HG03432 (cell line): ENCODE results near the gene BRINP3.

Source experiments
- ATAC-seq: cut with Tn5 transposase; IDR thresholded peaks from one replicate; pipeline ENCODE4 v1.9.1; 2021; ENCODE audit warnings: mild to moderate bottlenecking, moderate library complexity; ENCODE audit not compliant: unreplicated experiment

BRINP3 gene

DNA sequence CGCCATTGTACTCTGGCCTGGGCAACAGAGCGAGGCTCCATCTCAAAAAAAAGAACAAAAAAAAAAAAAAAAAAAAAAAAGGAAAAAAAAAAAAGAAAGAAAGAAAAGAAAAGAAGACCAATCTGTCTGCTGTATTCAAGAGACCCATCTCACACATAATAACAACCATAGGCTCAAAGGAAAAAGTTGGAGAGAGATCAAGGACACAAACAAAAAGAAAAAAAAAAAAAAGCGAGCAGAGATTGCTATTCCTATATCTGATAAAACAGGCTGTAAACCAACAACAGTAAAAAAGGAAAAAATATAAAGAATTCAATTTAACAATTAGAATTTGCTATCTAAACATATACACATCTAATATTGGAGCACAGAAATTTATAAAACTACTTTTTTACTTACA lies 150.4 kb downstream of the BRINP3 start:
- no peak for ATAC-seq

- no peak for ATAC-seq
These were observed 154.1 kb downstream of the BRINP3 start for GRCh38 chr1:190323530-190323929.

DNA sequence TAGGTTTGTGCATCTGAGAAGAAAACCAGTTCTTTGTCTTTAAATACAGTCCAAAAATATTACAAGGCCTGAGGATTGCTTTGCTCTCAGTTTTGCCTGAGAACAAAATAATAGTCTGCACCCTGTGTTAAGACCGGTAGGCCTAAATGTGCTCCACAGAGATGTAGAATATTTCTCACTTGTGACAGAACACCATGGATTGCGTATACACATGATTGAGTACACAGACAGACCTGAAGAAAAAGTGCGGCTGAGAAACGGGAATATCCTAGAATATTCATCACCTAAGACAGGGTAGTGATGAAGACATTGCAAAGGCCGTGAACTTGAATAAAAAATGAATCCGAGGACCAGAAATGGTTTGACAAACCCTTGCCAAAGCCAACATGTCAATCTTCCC lies 155.4 kb downstream of the BRINP3 start:
- no peak for ATAC-seq

DNA sequence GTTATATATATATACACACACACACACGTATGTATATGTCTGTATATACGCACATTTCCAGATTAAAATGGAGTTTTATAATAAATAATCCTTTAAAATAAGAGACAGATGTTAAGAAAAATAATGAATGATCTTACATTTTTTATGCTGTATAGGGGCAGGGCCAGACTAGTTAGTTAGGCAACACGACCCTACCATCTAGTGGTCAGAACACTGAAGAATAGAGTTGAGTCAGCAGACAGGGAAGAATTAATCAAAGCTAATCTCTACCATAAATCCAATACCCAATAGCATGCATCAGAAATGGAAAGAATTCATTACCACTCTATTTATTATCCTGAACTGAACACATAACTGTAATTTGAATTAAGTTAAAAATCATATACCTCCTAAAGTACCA lies 156.7 kb downstream of the BRINP3 start:
- ATAC-seq: no peak

- ATAC-seq: no peak
These were observed 164.9 kb downstream of the BRINP3 start for GRCh38 chr1:190312763-190313162.

DNA sequence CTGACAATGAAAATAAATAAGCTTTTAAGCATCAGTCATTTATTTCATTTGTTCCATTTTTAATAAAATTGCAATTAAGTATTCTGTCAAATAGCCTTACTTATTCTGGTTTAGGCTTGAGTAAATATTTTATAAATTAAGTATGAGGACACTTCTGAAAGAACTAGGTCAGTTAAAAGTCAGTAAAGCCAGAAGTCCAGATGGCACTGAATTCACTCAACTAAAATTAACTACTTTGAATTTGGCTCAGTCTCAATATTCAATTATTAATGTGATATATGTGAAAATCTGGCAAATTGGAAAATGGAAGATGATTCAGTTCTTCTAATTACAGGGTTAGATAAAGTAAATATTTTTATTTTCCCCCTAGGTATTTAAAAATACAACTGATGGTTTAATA lies 174.2 kb downstream of the BRINP3 start:
- no peak for ATAC-seq

GRCh38 chr1:190296453-190296852 lies 181.2 kb downstream of the BRINP3 start:
- no peak for ATAC-seq

DNA sequence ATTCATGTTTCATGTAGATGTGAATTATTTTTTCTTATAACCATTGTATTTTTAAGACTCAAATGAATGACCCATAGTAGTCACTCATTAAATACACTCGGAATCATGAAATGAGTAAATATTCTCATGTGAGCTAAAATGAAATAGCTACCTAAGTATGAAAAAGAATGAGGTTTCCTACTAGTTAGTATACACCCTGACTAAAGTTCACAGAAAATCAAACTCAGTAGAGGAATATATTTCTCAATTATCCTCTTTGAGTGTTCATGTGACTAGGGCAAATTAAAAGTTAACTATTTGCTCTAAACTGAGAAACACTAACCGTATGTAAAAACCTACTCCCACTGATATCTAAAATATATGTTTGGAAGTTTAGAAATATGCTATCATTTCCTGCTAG lies 187.8 kb downstream of the BRINP3 start:
- no peak for ATAC-seq

DNA sequence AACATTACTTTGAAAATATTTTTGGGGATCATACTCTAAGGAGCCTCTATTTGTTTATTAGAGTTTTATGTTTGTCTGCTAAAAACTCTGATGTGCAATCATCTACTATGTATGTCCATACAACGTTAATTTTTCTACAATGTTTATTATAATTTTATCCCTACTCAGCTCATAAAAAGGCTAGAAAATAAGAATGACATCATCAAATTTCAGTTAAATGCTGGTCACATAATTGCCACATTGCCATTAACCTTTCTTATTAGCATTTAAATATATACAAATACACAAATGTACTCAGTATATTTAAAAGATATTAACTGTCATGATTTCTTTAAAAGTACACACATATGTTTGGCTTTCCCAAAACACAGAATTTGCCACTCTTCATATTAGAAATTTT lies 191.6 kb downstream of the BRINP3 start:
- no peak for ATAC-seq

DNA sequence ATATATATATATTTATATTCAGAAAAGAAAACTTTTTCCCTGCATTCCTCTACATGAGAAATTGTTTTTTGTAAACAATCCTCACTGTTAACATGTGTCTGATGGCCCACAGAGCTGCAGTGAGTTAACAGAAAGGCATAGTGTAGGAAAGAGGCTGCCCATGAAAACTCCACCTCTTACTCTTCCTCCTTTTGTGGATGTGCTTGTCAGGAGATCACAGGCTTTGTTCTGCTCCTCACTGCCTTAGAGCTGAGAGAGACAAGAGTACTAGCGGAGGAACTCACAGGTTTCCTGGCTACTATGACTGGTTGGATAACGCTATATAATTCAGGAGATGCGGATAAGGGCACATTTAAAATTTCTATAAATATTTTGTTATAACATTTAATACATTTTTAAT lies 200.6 kb downstream of the BRINP3 start:
- ATAC-seq: no peak

DNA sequence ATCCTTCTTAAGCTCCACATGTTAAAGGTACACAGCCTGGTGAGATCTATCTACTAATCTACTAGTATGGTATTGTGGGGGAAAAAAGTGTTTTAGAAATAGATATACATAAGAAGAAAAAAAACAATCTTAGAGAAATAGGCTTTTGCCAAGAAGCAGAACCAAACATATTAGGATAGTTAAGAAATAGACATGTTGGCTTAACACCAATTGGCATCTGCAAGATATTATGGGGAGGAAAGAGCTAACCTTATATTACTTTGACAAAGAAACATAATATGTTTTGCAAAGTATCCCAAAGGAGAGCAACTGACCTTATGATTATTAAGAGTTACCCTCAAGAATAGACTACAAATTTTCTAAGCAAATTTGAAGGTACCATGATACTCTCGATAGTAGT lies 202.9 kb downstream of the BRINP3 start:
- no peak for ATAC-seq

GRCh38 chr1:190273161-190273560 lies 204.5 kb downstream of the BRINP3 start:
- no peak for ATAC-seq

DNA sequence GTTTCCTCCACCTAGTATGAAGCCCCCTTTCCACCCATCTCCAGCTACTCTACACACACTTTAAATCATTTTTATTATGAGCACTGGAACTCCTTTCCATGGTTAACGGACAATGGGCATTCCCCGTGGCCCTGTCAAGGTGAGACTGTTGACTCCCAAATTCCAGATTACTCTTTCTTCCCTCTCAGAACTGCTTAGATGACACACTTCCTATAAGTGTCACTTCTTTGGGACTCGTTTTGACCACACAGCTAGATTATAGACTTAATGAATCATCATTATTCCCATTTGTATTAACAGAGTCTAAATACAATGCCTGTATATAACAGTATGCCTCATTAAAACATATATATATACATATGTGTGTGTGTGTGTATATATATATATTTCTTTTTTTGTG lies 215.1 kb downstream of the BRINP3 start:
- ATAC-seq: no peak

DNA sequence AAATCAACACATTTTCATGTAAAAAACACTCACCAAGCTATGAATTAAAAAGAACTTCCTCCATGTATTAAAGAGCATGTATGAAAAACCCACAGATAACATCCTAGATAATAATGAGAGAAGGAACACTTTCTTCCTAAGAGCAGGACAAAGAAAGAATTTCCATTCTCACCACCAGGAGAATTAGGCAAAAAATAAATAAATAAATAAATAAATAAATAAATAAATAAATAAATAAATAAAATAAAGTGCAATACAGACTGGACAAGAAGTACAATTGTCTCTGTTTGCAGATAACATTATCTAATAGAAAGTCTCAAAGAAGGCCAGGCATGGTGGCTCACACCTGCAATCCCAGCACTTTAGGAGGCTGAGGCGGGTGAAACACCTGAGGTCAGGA lies 218.2 kb downstream of the BRINP3 start:
- no peak for ATAC-seq

DNA sequence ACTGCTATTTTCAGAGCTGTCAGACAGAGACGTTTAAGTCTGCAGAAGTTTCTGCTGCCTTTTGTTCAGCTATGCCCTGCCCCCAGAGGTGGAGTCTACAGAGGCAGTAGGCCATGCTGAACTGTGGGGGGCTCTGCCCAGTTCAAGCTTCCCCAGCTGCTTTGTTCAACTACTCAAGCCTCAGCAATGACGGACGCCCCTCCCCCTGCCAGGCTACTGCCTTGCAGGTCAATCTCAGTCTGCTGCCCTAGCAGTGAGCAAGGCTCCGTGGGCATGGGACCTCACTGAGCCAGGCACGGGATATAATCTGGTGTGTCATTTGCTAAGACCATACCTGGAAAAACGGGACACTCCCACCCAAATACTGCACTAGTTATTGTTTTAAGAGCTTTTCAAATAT lies 219.7 kb downstream of the BRINP3 start:
- no peak for ATAC-seq

DNA sequence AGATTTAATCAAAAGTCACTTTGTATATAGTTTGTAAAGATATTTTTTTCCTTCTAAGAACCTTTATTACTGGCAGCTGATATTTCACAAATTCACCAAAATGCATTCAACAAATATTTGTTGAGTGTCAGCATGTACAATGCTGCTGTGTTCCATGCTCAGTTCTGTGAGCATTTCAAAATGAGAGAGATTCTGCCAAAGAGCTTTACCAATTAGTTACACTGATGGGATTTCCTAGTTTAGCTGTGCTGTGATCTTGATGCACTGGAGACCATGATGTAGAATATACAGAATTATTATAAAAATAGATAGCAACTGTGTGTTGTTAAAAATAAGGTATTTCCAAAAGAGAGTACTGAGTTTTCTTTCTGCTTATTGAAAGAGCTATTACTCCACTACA lies 225.6 kb downstream of the BRINP3 start:
- no peak for ATAC-seq

- ATAC-seq: no peak
These were observed 227.3 kb downstream of the BRINP3 start for GRCh38 chr1:190250368-190250767.

DNA sequence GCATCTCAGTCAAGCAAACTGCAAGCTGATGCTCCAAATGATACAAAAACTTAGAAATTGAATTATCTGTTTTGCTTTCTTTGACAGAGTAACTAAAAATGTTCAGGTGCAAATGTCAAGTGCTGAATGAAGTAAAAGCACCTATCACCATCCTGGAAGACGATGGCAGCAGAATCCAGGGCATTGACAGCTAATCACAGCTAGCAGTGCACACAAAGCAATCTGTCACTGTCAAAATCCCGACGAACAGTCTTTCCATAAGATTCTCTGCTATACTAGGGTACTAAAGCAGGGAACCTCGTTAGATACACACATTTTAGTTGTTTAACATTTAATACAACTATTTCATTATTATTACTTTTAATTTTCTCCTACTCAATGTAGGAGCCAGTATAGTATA lies 233.3 kb downstream of the BRINP3 start:
- no peak for ATAC-seq

GRCh38 chr1:190243056-190243455 lies 234.6 kb downstream of the BRINP3 start:
- ATAC-seq: no peak

GRCh38 chr1:190226006-190226405 lies 251.7 kb downstream of the BRINP3 start:
- no peak for ATAC-seq

DNA sequence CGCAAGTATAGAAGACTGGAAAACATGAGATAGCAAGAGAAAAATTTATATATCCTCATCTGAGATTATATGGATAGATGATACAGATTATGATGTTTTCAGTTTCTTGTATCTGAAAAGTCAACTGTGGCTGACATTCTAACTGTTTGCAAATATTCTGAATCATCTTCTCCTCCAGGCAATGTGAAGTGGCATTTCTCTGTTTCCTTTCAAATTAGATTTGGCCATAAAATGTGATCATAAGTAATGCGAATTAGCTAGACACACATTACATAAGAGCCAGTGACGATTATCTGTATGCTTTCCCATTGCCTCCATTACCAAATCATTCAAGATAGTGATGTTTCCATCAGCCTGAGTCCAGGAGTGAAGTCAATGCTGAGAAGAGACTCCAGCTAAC lies 265.2 kb downstream of the BRINP3 start:
- no peak for ATAC-seq

DNA sequence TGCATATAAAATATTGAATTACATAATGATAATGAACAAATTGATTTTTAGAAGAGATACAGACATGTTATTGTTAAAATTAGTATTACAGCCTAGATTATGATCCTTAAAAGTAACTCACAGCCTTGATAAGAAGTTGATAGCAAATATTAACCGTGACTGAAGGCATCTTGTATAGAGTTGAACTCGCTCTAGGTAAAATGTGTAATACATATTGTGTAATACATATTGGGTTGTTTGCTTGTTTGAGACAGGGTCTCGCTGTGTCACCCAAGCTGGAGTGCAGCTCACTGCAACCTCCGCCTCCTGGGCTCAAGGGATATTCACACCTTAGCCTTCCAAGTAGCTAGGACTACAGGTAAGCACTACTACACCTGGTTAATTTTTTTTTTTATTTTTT lies 269.9 kb downstream of the BRINP3 start:
- ATAC-seq: no peak

DNA sequence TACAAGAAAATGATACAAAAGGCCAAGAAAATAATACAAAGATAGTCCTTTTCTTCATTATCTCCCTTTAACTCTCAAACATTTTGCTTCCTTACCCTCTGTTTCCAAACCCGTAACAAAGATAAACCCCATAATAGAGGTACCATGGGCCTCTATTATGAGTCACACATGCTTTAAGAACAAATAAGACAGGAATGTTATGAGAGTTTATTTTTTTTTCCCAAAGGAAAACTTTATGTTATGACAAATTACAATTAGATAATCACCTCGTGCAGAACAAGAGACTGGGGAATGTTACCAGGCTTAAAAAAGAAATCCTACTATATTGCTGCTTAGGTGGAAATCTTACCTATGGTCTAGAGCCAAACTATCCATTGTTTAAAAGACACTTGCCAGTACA lies 272.0 kb downstream of the BRINP3 start:
- no peak for ATAC-seq

DNA sequence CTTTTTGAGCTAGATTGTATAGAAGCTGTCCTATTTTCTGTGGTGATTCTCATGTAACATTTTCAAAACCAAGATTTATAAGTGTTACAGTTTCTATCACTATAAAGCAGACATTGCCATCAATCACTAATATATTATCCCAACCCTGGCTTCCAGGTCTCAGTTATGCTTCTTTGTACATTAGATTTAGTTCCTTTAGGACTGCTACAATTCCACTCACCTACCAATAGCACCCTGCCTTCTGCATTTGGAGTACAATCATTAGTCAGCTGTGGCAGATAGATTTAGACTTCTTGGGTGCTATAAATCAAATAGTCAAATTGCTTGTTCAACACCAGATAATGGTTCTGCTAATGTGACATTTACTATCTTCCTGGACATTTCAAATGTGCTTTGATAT lies 281.6 kb downstream of the BRINP3 start:
- no peak for ATAC-seq
